A549 (cell line): ENCODE data around the gene CEP83.

ENCODE experiments used
- CBX2 ChIP-seq: fragments of 200-600 bp; sonication (generic); IDR thresholded peaks from 2 replicates; pipeline ENCODE4 v1.6.1; 2016; ENCODE audit warnings: low read depth, mild to moderate bottlenecking, borderline replicate concordance
- EP300 ChIP-seq, 2 experiments: fragments of >200 bp; sonication (Bioruptor Twin); formaldehyde crosslinking; IDR thresholded peaks; 2 replicates in 1 of 2; 3 replicates in 1 of 2; pipeline ENCODE4 v1.6.1; 2016 to 2017
- GATA3 ChIP-seq: IDR thresholded peaks from 2 replicates; pipeline ENCODE4 v1.6.1; 2012; ENCODE audit warnings: borderline replicate concordance
- HOXB13 ChIP-seq: fragments of 250-450 bp; sonication (Bioruptor Pico); IDR thresholded peaks from 2 replicates; pipeline ENCODE4 v1.5.0; 2020; ENCODE audit warnings: low read depth, mild to moderate bottlenecking, moderate library complexity
- KDM5A ChIP-seq: fragments of 200-600 bp; sonication (generic); IDR thresholded peaks from 2 replicates; pipeline ENCODE4 v1.6.1; 2016; ENCODE audit warnings: antibody characterized with exemption, mild to moderate bottlenecking
- PHF8 ChIP-seq: fragments of 200-600 bp; sonication (generic); IDR thresholded peaks from 2 replicates; pipeline ENCODE4 v1.6.1; 2016; ENCODE audit warnings: low read depth, mild to moderate bottlenecking, antibody characterized with exemption, moderate library complexity, borderline replicate concordance
- TP53 ChIP-seq: fragments of 250-450 bp; sonication (Bioruptor Pico); IDR thresholded peaks from 2 replicates; pipeline ENCODE4 v1.5.0; 2021; ENCODE audit warnings: mild to moderate bottlenecking, moderate library complexity
- TF ChIP-seq, protein P1 (sequence below): fragments of >200 bp; sonication (Bioruptor Twin); formaldehyde crosslinking; IDR thresholded peaks from 3 replicates; pipeline ENCODE4 v1.5.1; 2016

DNA sequence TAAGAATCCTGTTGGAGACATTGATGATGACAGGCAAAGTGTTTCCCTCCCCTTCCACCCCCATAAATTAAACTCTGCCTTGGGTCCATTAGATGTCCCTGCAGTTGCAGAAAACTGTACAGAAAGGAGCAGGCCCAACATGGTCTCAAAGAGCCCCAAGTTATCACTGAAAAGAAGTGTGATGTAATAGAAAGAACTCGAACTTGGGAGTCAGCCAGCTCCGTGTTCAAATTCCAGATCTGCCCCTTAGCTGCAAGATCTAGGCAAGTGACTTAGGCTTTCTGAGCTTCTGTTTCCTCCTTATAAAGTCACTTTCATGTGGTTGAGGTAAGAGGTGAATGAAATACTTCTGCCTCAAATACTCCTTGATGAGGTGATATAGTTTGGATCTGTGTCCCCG is 49.6 kb upstream of the CEP83 start:
- TF ChIP-seq, protein P1, sequence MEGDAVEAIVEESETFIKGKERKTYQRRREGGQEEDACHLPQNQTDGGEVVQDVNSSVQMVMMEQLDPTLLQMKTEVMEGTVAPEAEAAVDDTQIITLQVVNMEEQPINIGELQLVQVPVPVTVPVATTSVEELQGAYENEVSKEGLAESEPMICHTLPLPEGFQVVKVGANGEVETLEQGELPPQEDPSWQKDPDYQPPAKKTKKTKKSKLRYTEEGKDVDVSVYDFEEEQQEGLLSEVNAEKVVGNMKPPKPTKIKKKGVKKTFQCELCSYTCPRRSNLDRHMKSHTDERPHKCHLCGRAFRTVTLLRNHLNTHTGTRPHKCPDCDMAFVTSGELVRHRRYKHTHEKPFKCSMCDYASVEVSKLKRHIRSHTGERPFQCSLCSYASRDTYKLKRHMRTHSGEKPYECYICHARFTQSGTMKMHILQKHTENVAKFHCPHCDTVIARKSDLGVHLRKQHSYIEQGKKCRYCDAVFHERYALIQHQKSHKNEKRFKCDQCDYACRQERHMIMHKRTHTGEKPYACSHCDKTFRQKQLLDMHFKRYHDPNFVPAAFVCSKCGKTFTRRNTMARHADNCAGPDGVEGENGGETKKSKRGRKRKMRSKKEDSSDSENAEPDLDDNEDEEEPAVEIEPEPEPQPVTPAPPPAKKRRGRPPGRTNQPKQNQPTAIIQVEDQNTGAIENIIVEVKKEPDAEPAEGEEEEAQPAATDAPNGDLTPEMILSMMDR, result no peak
- TF ChIP-seq EP300 (IDR thresholded peaks at IDR 0.05) (no peak), PHF8 (no peak), GATA3 (no peak), KDM5A (no peak), HOXB13 (CRISPR knock-in tag) (no peak), TP53 (CRISPR knock-in tag) (no peak), CBX2 (no peak)
